Ammon's horn (tissue), 1 donor: ENCODE data around the gene ERICH2.

ENCODE experiments used
- DNase-seq: peaks from one replicate; pipeline ENCODE4 v3.0.0-alpha.2; 2016; ENCODE audit warnings: low spot score

ERICH2 gene

DNA sequence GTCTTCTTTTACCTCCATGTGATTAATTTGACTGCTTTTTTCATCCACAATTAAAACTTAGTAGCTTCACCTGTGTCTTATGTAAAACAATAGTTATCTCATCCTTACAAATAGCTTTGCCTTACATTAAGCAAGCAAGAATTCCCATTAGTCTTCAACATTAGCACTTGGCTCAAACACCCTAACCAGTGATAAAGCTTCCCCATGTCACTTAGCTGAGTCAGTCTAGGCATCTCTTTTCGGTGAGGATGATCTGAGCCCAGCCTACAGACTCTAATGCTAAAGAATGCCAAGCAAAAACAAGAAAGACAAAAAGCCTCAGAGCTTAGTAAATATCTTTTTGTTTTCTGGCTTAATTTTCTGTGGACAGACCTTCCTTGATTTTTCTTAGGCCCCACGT lies 72.6 kb downstream of the ERICH2 start:
- DNase-seq = no peak

DNA sequence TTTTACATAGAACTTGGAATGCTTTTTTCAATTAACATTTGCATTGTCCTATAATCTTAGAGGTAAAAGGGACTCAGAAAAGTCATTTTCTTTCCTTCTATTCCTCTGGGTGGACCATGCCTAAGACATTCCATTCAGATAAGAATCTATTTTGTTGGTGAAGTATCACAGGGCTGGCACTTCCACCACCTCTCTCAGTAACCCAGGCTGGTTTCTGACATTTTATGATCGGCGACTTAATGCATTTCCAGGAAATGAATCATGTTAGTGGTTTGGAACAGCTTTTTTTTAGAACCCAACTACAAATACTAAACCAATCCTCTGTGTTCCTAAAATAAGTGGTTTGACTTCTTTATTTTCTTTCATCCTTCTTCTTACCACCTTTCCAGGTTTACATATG lies 73.5 kb downstream of the ERICH2 start:
- no peak for DNase-seq

- no peak for DNase-seq
These were observed 75.2 kb downstream of the ERICH2 start for GRCh38 chr2:170845343-170845742.

DNA sequence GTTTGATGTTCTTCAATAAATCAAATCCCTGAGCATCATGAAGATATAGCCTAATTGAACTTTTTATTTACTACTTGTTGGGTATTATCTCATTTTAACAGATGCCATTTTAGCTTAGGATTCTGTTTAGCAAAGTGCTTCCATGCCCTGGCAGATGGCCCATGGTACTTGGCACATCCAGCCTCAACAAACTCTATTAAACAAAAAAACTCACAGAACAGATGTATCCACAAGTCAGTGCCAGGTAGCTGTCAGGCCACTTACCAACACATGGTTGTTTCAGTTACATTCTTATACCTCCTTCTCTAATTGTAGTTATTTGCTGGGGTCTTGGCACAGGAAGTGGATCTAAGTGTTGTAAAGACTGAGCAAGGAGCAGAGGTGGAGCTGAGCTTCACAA lies 76.1 kb downstream of the ERICH2 start:
- peak; percentile 43 for DNase-seq

DNA sequence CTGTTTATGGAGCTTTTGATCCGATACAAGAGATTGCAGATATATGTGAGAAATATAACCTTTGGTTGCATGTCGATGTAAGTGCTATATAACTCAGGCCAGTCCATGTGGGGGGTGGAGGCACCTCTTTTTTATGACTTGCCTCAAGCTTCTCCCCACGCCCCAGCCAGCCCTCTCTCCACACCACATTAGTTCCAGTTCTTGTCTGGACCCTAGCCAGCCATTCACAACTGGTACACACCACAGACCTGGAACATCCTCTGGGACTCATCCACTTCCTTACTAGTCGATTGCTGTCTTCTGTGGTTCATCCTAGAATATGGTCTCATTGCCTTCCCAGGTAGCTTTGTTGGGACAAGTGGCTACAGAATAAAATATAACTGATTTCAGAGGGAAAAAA lies 77.5 kb downstream of the ERICH2 start:
- DNase-seq = no peak
